ENCODE results near the gene DNAH2. TPM values are rescaled to one million over a fixed set of nuclear protein-coding genes. Genes with fewer than 3 reads are reported as not detected.

Gene DNAH2
- polyA plus RNA-seq, 1 donor from 2014 or later = 2.0 TPM

GRCh38 chr17:7703584-7704479, 13.7 kb upstream of the DNAH2 start:
- no peaks in the 10 kb centered on the region for H3K9me2 ChIP-seq (ENCODE audit: insufficient read depth, low read length)
- H3F3A ChIP-seq (ENCODE audit: insufficient read depth, low read length, poor library complexity, severe bottlenecking) = peaks cover 6% of the 10 kb centered on the region
- H3K36me3 ChIP-seq (ENCODE audit: insufficient read depth, low read length) = no peaks in the 10 kb centered on the region
- H3K27me3 ChIP-seq (ENCODE audit: insufficient read depth, low read depth, low read length) = no peaks in the 10 kb centered on the region
- peak overlapping the region; percentile 54 for H2AFZ ChIP-seq (ENCODE audit: low read depth, low read length)
- H3K9me3 ChIP-seq (ENCODE audit: low read length) = no peaks in the 10 kb centered on the region
- peaks cover 34% of the 10 kb centered on the region for H3K79me2 ChIP-seq (replicated peaks; ENCODE audit: insufficient read depth, low read length)
- TF ChIP-seq MXI1 (conservative IDR thresholded peaks at IDR 0.05; ENCODE audit: poor library complexity, severe bottlenecking) (peak; percentile 69), POLR2AphosphoS5 (IDR thresholded peaks at IDR 0.05) (peak; percentile 78), EP300 (conservative IDR thresholded peaks at IDR 0.05; ENCODE audit: poor library complexity, severe bottlenecking) (peak; percentile 71)
- TF ChIP-seq, protein P1, sequence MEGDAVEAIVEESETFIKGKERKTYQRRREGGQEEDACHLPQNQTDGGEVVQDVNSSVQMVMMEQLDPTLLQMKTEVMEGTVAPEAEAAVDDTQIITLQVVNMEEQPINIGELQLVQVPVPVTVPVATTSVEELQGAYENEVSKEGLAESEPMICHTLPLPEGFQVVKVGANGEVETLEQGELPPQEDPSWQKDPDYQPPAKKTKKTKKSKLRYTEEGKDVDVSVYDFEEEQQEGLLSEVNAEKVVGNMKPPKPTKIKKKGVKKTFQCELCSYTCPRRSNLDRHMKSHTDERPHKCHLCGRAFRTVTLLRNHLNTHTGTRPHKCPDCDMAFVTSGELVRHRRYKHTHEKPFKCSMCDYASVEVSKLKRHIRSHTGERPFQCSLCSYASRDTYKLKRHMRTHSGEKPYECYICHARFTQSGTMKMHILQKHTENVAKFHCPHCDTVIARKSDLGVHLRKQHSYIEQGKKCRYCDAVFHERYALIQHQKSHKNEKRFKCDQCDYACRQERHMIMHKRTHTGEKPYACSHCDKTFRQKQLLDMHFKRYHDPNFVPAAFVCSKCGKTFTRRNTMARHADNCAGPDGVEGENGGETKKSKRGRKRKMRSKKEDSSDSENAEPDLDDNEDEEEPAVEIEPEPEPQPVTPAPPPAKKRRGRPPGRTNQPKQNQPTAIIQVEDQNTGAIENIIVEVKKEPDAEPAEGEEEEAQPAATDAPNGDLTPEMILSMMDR (IDR thresholded peaks at IDR 0.05; ENCODE audit: poor library complexity, severe bottlenecking) = no peak
- peak overlapping the region; percentile 95 for H3K27ac ChIP-seq (ENCODE audit: low read length)
- peaks cover 3% of the 10 kb centered on the region for H4K20me1 ChIP-seq (ENCODE audit: insufficient read depth)
- peak overlapping the region; percentile 90 for H3K4me2 ChIP-seq (ENCODE audit: low read length)
- peak overlapping the region; percentile 98 for H3K4me3 ChIP-seq (ENCODE audit: low read length)
- peak overlapping the region; percentile 93 for H3K9ac ChIP-seq (ENCODE audit: low read length)

GRCh38 chr17:7704601-7705268, 12.8 kb upstream of the DNAH2 start, which contains the start of gene EFNB3:
Gene EFNB3, plus strand, starts transcription at chr17:7705202. Its CDS starts 397 bp downstream, at chr17:7705599.
- H3K4me2 ChIP-seq (ENCODE audit: low read length) = peak within 1 kb of the TSS; percentile 97
- H3F3A ChIP-seq (ENCODE audit: insufficient read depth, low read length, poor library complexity, severe bottlenecking) = peaks cover 6% of the 10 kb centered on the region
- H3K9me2 ChIP-seq (ENCODE audit: insufficient read depth, low read length) = no peaks in the 10 kb centered on the region
- peaks cover 3% of the 10 kb centered on the region for H4K20me1 ChIP-seq (ENCODE audit: insufficient read depth)
- peaks cover 37% of the 10 kb centered on the region for H3K79me2 ChIP-seq (replicated peaks; ENCODE audit: insufficient read depth, low read length)
- TF ChIP-seq EP300 (conservative IDR thresholded peaks at IDR 0.05; ENCODE audit: poor library complexity, severe bottlenecking) (peak; percentile 14), SMC3 (conservative IDR thresholded peaks at IDR 0.05; ENCODE audit: poor library complexity) (peak; percentile 35), MXI1 (conservative IDR thresholded peaks at IDR 0.05; ENCODE audit: poor library complexity, severe bottlenecking) (peak; percentile 61), POLR2AphosphoS5 (IDR thresholded peaks at IDR 0.05) (peak; percentile 75), EZH2 (IDR thresholded peaks at IDR 0.05; ENCODE audit: borderline replicate concordance, insufficient read depth, low read length, poor library complexity, severe bottlenecking) (no peak), TAF1 (IDR thresholded peaks at IDR 0.05; ENCODE audit: low read depth) (peak; percentile 88)
- TF ChIP-seq, protein P1 (IDR thresholded peaks at IDR 0.05; ENCODE audit: poor library complexity, severe bottlenecking) = no peak
- H3K4me3 ChIP-seq (ENCODE audit: low read length) = peak within 1 kb of the TSS; percentile 98
- H3K9ac ChIP-seq (ENCODE audit: low read length) = peak within 1 kb of the TSS; percentile 93
- H3K27ac ChIP-seq (ENCODE audit: low read length) = peak within 1 kb of the TSS; percentile 95
- no peaks in the 10 kb centered on the region for H3K27me3 ChIP-seq (ENCODE audit: insufficient read depth, low read depth, low read length)
- no peaks in the 10 kb centered on the region for H3K36me3 ChIP-seq (ENCODE audit: insufficient read depth, low read length)
- H2AFZ ChIP-seq (ENCODE audit: low read depth, low read length) = peak within 1 kb of the TSS; percentile 81
- no peaks in the 10 kb centered on the region for H3K9me3 ChIP-seq (ENCODE audit: low read length)
